Posterior cingulate gyrus (tissue), 11 donors: ENCODE results near the gene MND1.

Experiments used
- DNase-seq, 10 donors: peaks; one replicate each; pipeline versions ENCODE4 v3.0.0 to v3.0.0-alpha.2; 2020 to 2021; ENCODE audit warnings: mixed read lengths in 3 of 10
- intact Hi-C: fragments of 100-400 bp; cut with DNase I; formaldehyde crosslinking; loops from one replicate; pipeline ENCODE4 v1.15.1; 2023

The MND1 gene, protein sequence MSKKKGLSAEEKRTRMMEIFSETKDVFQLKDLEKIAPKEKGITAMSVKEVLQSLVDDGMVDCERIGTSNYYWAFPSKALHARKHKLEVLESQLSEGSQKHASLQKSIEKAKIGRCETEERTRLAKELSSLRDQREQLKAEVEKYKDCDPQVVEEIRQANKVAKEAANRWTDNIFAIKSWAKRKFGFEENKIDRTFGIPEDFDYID

DNA sequence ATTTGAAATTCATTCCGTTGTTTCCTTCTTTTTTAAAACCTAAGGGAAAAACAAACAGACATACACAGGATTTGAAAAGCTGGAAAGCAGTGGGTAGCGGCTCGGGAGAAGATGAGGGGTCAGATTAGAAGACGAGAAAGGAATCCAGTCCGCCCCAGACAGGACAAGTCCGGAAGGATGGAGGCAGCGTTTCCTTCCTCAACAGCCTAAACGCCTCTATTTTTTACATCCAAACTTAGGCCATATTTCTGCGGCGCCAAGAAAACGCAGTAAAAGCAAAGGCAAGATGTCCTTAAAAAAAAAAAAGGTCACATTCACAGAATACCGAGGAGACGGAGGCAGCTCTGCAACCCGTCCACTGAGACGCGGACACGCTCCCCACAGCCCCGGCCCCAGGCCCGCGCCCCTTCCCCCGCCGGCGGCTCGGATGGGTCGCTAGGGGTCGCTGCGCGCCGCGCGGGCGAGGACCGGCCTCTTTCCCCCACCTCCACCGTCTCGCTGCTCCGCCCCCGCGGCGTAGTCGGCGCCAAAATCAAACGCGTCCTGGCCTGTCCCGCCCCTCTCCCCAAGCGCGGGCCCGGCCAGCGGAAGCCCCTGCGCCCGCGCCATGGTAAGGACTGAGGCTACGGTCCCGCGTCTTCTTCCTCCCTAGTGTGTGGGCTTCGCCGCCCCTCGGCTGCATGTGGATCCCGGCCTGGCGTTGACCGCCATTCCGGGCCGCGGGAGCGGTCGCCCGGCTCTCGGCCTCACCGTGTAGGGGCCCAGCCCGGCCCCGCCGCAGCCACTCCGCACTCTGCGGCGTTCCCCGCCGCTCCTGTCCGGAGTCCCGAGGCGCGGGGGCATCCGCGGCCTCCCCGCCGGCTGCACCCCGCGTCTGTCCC, at the start of gene MND1:
Gene MND1, plus strand, starts transcription at position 558 of the 881 bp plus-strand sequence. Its CDS starts 50 bp downstream, at position 608.
- intact Hi-C loops, result loop anchor here (1.0 to 10.0 kb wide), 5 partner anchors 123 to 400 kb away; partner anchors contain the start of gene TMEM131L
- DNase-seq, result peak; percentile 71 to 97 (median 84)

DNA sequence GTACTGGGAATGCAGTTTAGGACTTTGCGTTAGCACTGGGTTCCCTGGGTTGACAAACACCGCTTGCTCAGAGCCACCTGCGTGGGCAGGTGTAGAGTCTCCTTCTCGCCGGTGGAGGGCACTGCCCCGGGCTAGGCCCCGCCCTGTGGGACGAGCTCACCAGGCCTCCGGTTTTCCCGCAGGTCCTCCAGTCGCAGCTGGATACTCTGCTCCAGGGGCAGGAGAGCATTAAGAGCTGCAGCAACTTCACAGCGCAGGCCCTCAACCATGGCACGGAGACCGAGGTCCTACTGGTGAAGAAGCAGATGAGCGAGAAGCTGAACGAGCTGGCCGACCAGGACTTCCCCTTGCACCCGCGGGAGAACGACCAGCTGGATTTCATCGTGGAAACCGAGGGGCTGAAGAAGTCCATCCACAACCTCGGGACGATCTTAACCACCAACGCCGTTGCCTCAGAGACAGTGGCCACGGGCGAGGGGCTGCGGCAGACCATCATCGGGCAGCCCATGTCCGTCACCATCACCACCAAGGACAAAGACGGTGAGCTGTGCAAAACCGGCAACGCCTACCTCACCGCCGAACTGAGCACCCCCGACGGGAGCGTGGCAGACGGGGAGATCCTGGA, 49.2 kb upstream of the MND1 start:
- intact Hi-C loops, result no loop called here
- DNase-seq, result peak in 2 of 10 donors; percentile 80 to 82

DNA sequence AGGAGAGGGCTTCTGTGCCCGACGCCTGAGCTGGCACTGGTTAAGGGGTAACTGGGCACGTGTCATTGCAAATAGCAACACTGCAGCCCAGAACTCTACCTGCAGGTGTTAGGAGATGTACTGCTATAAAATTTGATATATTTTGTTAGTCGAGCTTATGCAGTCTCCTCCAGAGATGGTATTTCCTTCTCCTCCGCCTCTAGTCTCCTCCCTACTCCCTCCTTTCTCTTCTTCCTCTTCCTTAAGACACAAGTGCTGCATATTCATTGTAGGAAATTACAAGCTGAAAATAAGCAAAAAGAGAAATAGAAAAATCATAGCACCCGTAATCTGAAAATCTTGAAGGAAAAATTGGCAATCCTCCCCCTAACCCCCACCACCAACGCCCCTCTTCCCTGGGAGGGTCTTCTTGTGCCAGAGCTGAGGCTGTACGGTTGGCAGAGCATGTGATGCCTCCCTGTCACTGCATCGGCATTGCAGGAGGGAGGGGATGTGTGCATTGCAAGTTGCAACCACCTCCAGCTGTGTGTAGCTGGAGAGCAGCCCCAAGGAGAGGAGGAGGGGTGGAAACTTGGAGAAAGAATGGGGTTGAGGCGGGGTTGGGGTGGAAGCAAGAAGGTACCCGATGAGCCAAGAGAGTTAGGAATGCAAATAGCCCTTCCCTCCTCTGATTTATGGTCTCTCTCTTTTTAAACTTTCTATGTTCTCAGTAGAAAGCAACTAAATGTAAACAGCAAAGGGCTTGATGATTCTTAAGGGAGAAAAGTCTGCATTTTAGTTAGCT, 48.3 kb upstream of the MND1 start:
- intact Hi-C loops, result no loop called here
- peak in 2 of 10 donors; percentile 43 to 63 for DNase-seq

DNA sequence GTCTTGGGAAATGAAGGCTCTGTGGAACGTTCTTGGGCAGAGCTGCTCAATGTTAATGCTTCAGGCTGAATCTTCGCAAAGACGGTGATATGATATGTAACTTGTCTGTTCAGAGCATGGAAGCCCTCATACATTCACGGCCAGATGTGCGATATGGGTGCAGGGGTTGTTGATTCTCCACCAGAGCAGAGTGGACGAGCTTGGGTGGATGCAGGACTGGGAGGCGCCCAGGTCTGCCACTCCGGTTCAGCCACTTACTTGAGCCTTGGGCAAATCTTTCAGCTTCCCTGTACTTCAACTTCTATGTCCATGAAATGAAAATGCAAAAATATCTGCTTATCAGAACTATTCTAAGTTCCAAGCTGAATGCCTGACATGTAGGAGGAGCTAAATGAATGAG, 47.4 kb upstream of the MND1 start:
- intact Hi-C loops, result no loop called here
- peak in 2 of 10 donors; percentile 43 to 73 for DNase-seq

- DNase-seq, result no peak
- intact Hi-C loops, result no loop called here
Observed at GRCh38 chr4:153310793-153311192, 33.7 kb upstream of the MND1 start.

DNA sequence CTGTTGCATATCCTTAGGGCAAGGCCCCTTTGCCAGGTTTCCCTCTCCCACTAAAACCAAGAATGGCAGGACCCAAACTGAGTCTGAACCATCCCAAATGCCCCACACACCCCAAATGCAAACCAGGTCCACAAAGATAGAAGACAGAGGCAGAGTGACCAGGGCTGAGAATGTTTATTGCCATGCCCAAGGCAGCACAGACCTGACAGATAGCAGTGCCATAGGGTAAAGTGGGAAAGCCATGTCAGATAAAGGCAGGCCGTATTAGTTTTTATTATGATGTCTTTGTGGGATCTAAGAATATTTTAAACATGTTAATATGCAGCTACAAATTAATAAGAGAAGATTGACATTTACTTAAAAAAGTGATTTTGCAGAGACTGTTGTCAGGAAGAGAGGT, 29.6 kb upstream of the MND1 start:
- intact Hi-C loops, result loop anchor here (5.0 kb wide), 1 partner anchor 103 kb away; no protein-coding TSS in a partner anchor
- DNase-seq, result peak in 1 of 10 donors; percentile 27

DNA sequence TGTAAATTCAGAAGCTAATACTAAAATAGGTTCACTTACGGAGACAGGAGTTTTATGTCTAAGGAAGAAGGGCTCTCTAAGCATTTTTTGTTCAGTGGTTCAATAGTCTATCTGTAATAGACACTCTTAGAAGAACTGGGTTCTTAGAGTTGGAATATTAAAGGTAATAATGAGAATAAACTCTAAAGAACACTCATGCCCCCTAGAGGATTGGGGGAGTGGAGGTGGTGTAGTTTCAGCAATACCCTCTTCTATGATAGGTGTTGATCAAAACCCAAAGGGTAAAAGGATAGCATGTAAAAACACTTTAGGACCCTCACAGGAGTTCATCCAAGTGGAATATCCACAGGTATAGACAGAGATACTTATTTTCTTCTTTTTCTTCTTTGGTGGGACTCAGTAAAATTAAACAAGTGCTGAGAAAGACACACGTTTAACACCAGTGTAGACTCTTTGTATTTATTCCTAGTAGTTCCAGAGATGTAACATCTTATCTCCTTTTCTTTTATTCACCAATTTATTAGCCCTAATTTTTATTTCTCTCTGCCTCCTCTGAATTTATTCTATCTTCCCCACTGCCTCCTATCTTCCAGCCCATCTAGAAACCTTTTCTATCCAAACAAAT, 25.7 kb upstream of the MND1 start:
- intact Hi-C loops, result loop anchor here (1.0 to 5.0 kb wide), 2 partner anchors 107 to 176 kb away; no protein-coding TSS in a partner anchor
- DNase-seq, result no peak

- DNase-seq, result peak in 2 of 10 donors; percentile 15 to 85
- intact Hi-C loops, result no loop called here
Observed at GRCh38 chr4:153322791-153323190, 21.7 kb upstream of the MND1 start.

DNA sequence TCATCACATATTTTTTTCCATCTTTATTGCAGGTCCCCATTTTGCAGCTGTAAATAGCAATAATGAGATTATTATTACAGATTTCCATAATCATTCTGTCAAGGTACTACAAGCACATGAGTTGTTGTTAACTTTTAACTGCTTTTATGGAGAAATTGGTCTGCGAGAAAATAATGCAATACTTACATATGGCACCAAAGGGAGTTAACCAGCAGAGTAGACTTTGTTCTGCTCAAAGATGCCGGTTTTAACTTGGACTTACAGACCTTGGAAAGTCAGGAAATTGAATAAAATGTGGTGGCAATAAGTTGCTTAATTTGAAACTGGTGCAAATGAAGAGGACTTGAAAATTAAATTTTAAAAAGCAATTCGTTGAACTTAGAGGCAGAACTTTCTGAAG, 20.4 kb upstream of the MND1 start:
- intact Hi-C loops, result no loop called here
- no peak for DNase-seq

- no peak for DNase-seq
- intact Hi-C loops, result no loop called here
Observed at GRCh38 chr4:153325558-153325957, 18.9 kb upstream of the MND1 start.

- intact Hi-C loops, result no loop called here
- peak in 1 of 10 donors; percentile 48 for DNase-seq
Observed at GRCh38 chr4:153326513-153326912, 18.0 kb upstream of the MND1 start.

DNA sequence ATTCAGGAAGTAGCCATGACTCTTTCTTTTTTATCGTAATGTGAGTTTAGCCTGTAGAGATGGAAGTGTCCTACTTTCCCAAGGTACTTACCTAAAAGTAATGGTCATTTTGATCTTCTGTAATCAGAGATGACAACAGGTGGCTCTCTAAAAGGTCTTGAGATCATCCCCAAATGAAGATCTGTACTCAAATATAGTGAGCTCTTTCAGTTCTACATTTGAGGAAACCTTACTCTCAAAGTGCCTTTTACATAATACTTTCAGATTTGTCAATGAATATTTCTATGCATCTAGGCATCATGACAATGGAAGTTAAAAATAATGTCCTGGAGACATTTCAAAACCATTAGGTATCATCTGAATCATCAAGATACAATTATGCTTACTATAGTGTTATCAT, 17.2 kb upstream of the MND1 start:
- intact Hi-C loops, result no loop called here
- no peak for DNase-seq

- no peak for DNase-seq
- intact Hi-C loops, result no loop called here
Observed at GRCh38 chr4:153332936-153333335, 11.6 kb upstream of the MND1 start.

GRCh38 chr4:153333874-153334273, 10.6 kb upstream of the MND1 start:
- intact Hi-C loops, result no loop called here
- no peak for DNase-seq

DNA sequence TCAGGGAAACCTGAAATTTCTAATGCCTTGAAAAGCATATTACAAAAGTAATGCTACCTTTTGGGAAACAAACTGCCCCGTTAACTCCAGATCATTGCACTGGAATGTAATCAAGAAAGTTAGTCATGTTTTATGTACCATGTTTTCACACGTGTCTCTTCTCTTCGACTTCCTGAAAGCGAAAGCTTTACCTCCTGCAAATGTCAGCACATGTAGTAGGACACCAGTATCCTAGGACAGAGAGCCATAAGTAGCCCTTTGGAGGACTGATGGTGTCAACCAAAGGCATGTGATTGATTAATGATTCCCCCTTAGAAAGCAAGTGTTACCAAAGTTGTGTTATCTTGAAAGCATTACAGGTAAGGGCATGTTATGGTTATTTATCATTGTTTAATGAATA, 8.8 kb upstream of the MND1 start:
- intact Hi-C loops, result no loop called here
- no peak for DNase-seq

- no peak for DNase-seq
- intact Hi-C loops, result no loop called here
Observed at GRCh38 chr4:153337686-153338085, 6.8 kb upstream of the MND1 start.

DNA sequence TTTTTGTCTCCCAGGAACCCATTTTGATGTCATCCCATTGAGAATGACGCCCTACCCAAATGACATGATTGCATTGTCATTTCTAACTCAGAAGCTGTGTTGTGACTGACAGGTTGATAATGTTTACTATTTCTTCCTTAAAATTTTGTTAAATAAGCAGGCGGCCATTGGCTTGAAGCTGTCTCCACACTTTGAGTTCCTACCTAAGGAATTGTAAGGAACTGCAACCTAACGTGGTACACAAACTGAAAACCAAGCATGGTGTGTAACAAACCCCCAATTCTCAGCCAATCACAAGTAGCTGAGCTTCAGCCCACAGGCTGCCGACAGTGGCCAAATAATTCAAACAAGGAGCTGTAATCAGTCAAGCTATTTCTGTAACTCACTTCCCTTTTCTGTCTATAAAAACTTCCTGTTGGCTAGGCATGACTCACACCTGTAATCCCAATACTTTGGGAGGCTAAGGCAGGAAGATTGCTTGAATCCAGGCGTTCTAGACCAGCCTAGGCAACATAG, 2.9 kb upstream of the MND1 start:
- DNase-seq, result no peak
- intact Hi-C loops, result loop anchor here (5.0 to 10.0 kb wide), 3 partner anchors 199 to 403 kb away; no protein-coding TSS in a partner anchor

- intact Hi-C loops, result loop anchor here (5.0 to 10.0 kb wide), 3 partner anchors 201 to 402 kb away; no protein-coding TSS in a partner anchor
- DNase-seq, result no peak
Observed at GRCh38 chr4:153342751-153343552, 1.5 kb upstream of the MND1 start.
